HL-60 (cell line): ENCODE data around the gene IFIT1B.

Experiments used
- CTCF ChIP-seq: IDR thresholded peaks from one replicate; pipeline ENCODE4 v1.5.1; 2011; ENCODE audit warnings: low read length, control low read depth, inconsistent platforms; ENCODE audit not compliant: insufficient read depth
- POLR2AphosphoS5 ChIP-seq: IDR thresholded peaks from 2 replicates; pipeline ENCODE4 v1.6.1; 2012; ENCODE audit warnings: low read depth
- TF ChIP-seq, protein P1 (sequence below): IDR thresholded peaks from 2 replicates; pipeline ENCODE4 v1.6.1; 2012; ENCODE audit warnings: low read depth; ENCODE audit not compliant: insufficient replicate concordance

GRCh38 chr10:89371079-89371478 is 6.8 kb upstream of the IFIT1B start:
- TF ChIP-seq CTCF (no peak), POLR2AphosphoS5 (no peak)
- TF ChIP-seq, protein P1, sequence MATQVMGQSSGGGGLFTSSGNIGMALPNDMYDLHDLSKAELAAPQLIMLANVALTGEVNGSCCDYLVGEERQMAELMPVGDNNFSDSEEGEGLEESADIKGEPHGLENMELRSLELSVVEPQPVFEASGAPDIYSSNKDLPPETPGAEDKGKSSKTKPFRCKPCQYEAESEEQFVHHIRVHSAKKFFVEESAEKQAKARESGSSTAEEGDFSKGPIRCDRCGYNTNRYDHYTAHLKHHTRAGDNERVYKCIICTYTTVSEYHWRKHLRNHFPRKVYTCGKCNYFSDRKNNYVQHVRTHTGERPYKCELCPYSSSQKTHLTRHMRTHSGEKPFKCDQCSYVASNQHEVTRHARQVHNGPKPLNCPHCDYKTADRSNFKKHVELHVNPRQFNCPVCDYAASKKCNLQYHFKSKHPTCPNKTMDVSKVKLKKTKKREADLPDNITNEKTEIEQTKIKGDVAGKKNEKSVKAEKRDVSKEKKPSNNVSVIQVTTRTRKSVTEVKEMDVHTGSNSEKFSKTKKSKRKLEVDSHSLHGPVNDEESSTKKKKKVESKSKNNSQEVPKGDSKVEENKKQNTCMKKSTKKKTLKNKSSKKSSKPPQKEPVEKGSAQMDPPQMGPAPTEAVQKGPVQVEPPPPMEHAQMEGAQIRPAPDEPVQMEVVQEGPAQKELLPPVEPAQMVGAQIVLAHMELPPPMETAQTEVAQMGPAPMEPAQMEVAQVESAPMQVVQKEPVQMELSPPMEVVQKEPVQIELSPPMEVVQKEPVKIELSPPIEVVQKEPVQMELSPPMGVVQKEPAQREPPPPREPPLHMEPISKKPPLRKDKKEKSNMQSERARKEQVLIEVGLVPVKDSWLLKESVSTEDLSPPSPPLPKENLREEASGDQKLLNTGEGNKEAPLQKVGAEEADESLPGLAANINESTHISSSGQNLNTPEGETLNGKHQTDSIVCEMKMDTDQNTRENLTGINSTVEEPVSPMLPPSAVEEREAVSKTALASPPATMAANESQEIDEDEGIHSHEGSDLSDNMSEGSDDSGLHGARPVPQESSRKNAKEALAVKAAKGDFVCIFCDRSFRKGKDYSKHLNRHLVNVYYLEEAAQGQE, result no peak
